NCI-H460 (cell line): Measurements from ENCODE around the gene PDE11A. TPM values are rescaled to one million over a fixed set of nuclear protein-coding genes. Genes with fewer than 3 reads are reported as not detected.
"Not testable (repeated sequence)": the region's sequence is repeated elsewhere in the genome, so short reads cannot be mapped to it uniquely, and the experiment has no call there.

Source experiments
- DNase-seq: peaks from one replicate; pipeline ENCODE4 v3.0.0-alpha.2; 2016; ENCODE audit warnings: low read depth; ENCODE audit errors: extremely low read depth
- total RNA-seq: library from RNA; depleted of rRNA; stranded (reverse); fragments of >200 nt; shearing (Covaris generic); gene quantifications from 2 replicates; pipeline ENCODE4 v1.2.3, GENCODE V29; 2014

PDE11A gene
- total RNA-seq, 1 experiment from 2014 or later, result 0.07 TPM

- DNase-seq, result no peak
Measured at GRCh38 chr2:178075006-178075326, 2.4 kb upstream of the PDE11A start.

GRCh38 chr2:178074123-178075005, 1.8 kb upstream of the PDE11A start:
- no peak for DNase-seq

- DNase-seq, result no peak
Measured at GRCh38 chr2:178072000-178072382, 586 bp downstream of the PDE11A start.

- no peak for DNase-seq
Measured at GRCh38 chr2:178070824-178071223, 1.8 kb downstream of the PDE11A start.

- no peak for DNase-seq
Measured at GRCh38 chr2:178069551-178069950, 3.0 kb downstream of the PDE11A start.

GRCh38 chr2:178068823-178069454, 3.6 kb downstream of the PDE11A start:
- no peak for DNase-seq

- DNase-seq, result no peak
Measured at GRCh38 chr2:178066890-178067669, 5.5 kb downstream of the PDE11A start.

GRCh38 chr2:178066324-178066723, 6.3 kb downstream of the PDE11A start:
- DNase-seq, result no peak

- no peak for DNase-seq
Measured at GRCh38 chr2:178059681-178060080, 12.9 kb downstream of the PDE11A start.

- DNase-seq, result no peak
Measured at GRCh38 chr2:178059111-178059510, 13.5 kb downstream of the PDE11A start.

- DNase-seq, result no peak
Measured at GRCh38 chr2:178057179-178057680, 15.3 kb downstream of the PDE11A start.

- no peak for DNase-seq
Measured at GRCh38 chr2:178056345-178056744, 16.2 kb downstream of the PDE11A start.

- not testable (repeated sequence) for DNase-seq
Measured at GRCh38 chr2:178051257-178051656, 21.3 kb downstream of the PDE11A start.

GRCh38 chr2:178047391-178047790, 25.2 kb downstream of the PDE11A start:
- DNase-seq, result no peak

GRCh38 chr2:178044836-178045235, 27.7 kb downstream of the PDE11A start:
- DNase-seq, result no peak

- no peak for DNase-seq
Measured at GRCh38 chr2:178043266-178043665, 29.3 kb downstream of the PDE11A start.

GRCh38 chr2:178033583-178033982, 39.0 kb downstream of the PDE11A start:
- DNase-seq, result not testable (repeated sequence)

- no peak for DNase-seq
Measured at GRCh38 chr2:178029342-178029741, 43.2 kb downstream of the PDE11A start.

GRCh38 chr2:178025551-178026185, 46.9 kb downstream of the PDE11A start:
- DNase-seq, result no peak

GRCh38 chr2:178018141-178018540, 54.4 kb downstream of the PDE11A start:
- no peak for DNase-seq

- DNase-seq, result no peak
Measured at GRCh38 chr2:178016612-178017011, 56.0 kb downstream of the PDE11A start.
